GM19397 (cell line): ENCODE results near the gene ADAMTS10.
"Not testable (repeated sequence)": the region's sequence is repeated elsewhere in the genome, so short reads cannot be mapped to it uniquely, and the experiment has no call there.

Experiments used
- ATAC-seq: cut with Tn5 transposase; IDR thresholded peaks from one replicate; pipeline ENCODE4 v1.9.1; 2021; ENCODE audit warnings: mild to moderate bottlenecking, moderate library complexity; ENCODE audit not compliant: unreplicated experiment

ADAMTS10 gene

DNA sequence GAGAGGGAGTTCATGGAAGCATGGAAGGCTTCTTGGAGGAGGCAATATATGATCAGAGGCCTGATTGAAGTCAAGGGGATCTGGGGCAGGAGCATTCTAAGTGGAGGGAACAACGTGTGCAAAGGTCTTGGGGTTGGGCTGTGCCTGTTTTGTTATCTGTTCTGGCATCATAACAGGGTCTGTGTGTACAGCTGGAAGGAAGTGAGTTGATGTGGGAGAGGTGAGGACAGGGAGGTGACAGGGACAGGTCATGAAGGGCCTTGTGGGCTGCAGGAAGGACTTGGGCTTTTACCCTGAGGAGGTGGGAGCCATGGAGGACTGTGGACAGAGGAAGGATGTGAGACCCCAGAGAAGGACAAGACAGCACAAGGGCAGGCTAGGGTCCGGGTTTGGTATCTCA is 18.7 kb upstream of the ADAMTS10 start:
- ATAC-seq = no peak

GRCh38 chr19:8626842-8627241 is 16.3 kb upstream of the ADAMTS10 start:
- ATAC-seq = no peak

DNA sequence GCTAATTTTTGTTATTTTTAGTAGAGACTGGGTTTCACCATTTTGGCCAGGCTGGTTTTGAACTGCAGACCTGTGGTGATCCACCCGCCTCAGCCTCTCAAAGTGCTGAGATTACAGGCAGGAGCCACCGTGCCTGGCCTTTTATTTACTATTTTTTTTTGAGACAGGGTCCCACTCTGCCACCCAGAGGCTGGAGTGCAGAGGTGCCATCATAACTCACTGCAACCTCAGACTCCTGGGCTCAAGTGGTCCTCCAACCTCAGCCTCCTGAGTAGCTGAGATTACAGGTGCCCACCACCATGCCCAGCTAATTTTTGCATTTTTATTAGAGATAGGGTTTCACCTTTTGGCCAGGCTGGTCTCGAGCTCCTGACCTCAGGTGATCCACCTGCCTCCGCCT is 12.4 kb upstream of the ADAMTS10 start:
- not testable (repeated sequence) for ATAC-seq

DNA sequence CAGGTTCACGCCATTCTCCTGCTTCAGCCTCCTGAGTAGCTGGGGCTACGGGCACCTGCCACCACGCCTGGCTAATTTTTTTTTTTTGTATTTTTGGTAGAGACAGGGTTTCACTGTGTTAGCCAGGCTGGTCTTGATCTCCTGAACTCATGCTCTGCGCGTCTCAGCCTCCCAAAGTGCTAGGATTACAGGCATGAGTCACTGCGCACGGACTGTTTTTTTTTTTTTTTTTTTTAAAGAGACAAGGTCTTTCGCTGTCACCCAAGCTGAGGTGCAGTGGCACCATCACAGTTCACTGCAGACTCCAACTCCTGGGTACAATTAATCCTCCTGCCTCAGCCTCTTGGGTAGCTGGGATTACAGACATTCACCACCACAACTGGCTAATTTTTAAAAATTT is 8.2 kb upstream of the ADAMTS10 start:
- no peak for ATAC-seq

DNA sequence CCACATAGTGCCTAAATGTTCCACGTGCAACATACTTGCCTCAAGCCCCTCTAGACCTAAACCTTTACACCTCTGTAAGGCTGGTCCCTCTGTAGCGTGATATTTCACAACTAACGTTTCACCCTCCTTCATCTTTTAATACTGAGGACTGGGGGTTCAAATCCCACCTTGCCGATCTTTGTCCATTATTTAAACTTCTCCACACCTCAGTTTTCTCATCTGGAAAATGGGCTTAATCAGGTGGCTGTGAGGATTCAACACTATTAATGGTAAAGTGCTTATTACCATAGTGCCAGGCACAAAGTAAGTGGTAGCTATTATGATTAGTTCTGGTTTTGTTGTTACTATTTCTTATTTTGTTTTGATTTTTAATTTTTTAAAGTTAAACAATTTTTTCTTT is 7.5 kb upstream of the ADAMTS10 start:
- ATAC-seq = no peak

DNA sequence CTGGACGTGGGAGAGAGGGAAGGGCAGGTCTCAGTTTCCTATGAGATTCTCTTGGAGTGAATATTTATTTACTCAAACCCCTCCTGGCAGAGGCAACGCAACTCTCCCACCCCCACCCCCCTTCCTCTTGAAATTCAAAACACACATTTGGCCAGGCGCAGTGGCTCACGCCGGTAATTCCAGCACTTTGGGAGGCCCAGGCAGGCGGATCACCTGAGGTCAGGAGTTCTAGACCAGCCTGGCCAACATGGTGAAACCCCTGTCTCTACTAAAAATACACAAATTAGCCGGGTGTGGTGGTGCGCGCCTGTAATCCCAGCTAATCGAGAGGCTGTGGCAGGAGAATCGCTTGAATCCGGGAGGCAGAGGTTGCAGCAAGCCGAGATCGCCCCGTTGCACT is 6.8 kb upstream of the ADAMTS10 start:
- not testable (repeated sequence) for ATAC-seq

DNA sequence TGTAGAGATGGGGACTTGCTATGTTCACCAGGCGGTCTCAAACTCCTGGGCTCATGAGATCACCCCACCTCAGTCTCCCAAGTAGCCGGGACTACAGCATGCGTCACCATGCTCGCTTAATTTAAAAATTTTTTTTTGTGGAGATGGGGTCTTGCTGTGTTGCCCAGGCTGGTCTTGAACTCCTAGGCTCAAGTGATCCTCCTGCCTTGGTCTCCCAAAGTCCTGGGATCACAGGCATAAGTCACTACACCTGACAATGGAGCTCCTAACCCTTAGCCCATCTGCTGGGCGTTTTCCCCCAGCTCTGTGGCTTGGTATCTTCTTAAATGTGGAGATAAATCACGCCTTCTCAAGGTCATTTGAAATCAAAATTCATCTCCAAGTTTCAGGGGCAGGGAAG is 6.3 kb upstream of the ADAMTS10 start:
- ATAC-seq = no peak

GRCh38 chr19:8615813-8616596 is 5.5 kb upstream of the ADAMTS10 start:
- ATAC-seq = no peak

- no peak for ATAC-seq
Observed at GRCh38 chr19:8615024-8615423, 4.5 kb upstream of the ADAMTS10 start.

- no peak for ATAC-seq
Observed at GRCh38 chr19:8614455-8614854, 3.9 kb upstream of the ADAMTS10 start.

DNA sequence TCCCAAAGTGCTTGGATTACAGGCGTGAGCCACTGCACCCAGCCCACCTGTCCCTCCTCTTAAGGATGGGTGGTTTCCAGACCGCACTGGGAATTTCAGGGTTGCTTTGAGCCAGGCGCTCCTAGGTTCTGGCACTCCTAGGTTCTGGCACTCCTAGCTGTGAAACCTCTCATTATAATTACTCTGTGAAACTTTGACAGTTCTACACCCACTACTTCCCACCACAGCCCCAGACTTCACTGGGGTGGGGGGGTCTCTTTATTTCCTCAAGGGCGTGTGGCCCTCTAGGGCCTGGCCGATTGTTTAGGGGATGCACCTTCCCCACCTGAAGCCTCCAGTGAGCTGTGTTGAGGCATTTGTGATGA is 2.3 kb upstream of the ADAMTS10 start:
- no peak for ATAC-seq

DNA sequence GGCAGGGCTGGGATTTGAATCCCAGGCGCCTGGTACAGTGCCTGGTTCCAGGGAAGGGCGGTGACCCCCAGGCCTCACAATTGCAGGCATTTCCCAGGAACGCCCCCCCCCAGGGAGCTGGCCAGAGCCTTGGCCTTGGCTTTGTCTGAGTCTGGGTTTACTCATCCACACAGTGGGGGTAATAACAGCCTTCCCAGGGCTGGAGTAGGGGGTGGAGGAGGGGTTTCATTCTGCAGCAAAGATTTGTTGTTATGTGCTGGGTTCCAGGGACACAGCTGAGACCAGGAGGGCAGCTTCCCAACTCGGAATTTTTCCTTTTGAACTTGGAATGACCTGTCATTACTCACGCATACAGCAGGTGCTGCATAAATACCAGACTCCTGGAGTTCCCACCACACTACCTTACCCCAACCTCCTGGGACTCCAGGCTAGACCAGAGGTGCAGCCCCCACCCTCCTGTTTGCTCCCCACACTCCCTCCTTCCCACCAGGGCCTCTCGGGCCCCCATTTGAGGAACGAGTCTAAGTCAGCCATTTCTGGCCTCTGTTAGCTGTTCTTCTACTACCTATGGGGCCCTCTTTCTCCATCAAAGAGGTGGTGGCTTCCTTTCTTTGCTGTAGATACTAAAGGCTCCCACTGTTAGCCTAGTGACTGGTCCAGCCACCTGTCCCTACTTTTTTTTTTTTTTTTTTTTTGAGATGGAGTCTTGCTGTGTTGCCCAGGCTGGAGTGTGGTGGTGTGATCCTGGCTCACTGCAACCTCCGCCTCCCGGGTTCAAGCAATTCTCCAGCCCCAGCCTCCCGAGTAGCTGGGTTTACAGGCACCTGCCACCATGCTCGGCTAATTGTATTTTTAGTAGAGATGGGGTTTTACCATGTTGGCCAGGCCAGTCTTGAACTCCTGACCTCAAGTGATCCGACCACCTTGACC is 1.6 kb upstream of the ADAMTS10 start:
- ATAC-seq = no peak

DNA sequence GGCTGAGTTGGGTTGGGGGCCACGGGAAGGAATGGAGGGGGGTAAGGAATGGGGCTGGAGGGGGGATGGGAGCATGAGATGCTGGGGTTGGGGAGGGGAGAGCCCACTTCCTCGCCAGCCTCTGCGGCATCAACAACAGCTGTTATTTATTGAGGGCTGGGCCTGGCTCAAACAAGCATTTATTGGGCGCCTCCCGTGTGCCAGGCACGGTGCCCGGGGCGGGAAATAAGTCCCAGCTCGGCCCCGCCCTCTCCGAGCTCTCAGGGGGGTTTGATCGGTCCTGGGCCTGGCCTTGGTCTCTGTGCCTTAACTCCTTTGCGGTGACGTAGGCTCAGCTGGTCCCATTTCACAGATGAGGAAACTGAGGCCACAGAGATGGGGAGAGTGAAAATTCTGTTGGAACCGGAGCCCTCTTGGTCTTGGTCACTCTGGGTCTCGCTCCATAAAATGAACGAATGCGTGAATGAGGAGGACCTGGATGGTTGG is 919 bp upstream of the ADAMTS10 start:
- no peak for ATAC-seq

DNA sequence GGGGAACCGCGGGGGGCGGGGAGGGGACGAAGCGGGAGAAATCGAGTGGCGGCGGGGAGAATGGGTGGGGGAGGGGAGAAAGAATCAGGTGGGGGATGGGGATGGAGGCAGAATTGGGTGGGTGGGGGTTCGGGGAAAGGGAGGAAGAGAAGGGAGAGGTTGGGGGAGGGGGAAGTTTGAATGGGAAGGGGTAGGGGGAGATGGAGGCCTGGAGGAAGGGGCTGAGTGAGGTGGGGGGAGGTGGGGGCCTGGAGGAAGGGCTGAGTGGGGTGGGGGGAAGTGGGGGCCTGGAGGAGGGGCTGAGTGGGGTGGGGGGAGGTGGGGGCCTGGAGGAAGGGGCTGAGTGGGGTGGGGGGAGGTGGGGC is 403 bp upstream of the ADAMTS10 start:
- no peak for ATAC-seq

DNA sequence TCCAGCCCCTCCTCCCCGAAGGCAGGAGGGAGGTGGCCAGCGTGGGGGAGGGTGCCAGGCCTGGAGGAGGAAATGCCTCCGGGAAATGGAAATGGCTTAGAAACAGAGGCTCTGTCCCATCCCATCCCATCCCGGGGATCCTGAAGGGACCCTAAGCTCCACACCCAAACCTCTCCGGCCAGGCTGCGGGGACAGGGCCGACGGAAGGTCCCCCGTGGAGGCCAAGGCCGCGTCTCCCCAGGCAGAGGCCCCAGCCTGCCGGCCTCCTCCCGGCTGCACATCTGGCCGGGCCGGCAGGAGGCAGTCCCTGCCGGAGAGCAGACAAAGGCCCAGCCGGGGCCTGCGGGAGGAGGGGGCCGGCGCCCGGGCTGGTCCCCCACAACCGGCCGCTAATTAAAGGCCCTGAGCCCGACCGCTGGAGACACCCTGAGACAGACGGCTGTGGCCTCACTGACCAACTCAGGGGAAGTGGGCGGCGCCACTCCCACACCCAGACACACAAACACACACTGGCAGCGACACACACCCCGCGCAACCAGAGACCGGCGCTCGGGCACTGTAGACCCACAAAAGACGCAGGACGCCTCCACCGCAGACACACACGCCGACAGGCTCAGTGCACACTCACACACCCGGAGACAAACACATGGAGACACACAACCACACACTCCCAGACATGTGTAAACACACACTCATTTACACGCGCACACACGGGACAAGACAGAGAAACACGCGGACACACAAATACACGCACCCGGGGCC is 1.1 kb downstream of the ADAMTS10 start:
- no peak for ATAC-seq

- no peak for ATAC-seq
Observed at GRCh38 chr19:8608941-8609278, 1.6 kb downstream of the ADAMTS10 start.

DNA sequence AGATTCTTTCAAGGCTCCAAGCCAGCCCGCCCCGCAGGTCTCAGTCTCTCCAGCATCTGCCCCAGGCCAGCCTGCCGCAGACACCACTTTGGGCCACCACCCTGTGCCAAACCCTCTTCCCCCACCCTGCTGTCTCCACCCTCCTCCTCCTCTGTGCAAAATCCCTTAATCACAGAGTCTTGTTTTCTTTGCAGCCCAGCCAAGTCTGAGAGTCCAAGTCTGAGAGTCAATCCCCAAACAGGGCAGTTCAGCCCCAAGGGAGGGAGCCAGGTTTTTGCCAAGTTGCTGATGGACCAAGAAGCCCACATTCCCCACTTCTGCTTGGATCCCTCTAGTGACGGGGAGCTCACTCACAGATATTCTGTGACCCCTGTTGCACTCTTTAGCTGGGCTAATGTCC is 3.1 kb downstream of the ADAMTS10 start:
- ATAC-seq = no peak

DNA sequence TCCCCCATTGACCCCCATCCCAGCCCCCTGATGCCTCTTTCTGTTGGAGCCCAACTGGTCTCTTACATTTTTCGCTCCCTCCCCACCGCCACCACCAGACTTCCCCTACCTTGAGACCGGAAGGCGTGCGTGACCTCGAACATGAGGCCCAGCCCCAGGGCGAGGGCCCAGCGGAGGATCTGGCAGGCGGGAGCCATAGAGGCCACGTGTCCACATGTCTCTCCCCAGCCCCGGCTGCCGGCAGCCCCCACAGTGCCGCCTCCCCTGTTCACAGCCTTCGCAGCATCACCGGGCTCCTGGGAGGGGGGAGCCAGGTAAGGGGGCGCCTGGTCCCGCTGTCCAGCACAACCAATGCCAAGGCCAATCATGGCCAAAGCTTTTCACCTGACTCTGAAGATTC is 5.0 kb downstream of the ADAMTS10 start:
- ATAC-seq = no peak

- no peak for ATAC-seq
Observed at GRCh38 chr19:8601796-8602195, 8.7 kb downstream of the ADAMTS10 start.

- no peak for ATAC-seq
Observed at GRCh38 chr19:8600816-8601215, 9.7 kb downstream of the ADAMTS10 start.

DNA sequence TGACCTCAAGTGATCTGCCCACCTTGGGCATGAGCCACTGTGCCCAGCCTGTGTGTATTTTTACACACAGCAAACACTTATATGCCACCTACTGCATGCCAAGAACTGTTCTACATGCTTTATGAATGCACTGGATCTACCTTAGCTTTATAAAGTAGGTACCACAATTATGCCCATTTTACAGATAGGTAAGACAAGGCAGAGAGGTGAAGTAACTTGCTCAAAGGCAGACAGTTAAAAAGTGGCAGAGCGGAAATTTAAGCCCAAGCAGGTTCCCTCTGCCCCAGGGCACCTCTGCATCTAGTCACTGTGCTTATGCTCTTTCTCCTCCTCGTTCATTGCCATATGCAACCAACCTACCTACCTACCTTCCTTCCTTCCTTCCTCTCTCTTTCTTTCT is 10.5 kb downstream of the ADAMTS10 start:
- ATAC-seq = no peak
